ENCODE results near the gene PACC1.

DNA sequence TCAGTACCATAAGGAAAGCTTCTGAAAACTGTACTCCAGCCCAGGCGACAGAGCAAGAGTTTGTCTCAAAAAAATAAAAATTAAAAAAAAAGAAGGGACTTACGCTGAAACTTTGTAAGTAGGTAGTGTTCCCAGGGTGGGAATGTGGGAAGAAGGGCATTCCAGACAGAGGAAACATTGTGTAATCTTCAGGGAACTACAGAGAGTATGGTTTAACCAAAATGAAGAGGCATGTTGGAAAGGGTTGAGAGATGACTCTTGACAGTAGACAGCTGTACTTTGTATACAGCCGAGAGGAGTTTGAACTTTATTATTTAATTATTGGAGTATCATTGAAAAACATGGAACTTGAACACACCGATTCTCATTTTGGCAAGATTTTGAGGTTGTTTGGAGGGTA is 86.4 kb downstream of the PACC1 start:
- TF ChIP-seq POLR2A (IDR thresholded peaks at IDR 0.05) = no peak
- TF ChIP-seq, protein P1, sequence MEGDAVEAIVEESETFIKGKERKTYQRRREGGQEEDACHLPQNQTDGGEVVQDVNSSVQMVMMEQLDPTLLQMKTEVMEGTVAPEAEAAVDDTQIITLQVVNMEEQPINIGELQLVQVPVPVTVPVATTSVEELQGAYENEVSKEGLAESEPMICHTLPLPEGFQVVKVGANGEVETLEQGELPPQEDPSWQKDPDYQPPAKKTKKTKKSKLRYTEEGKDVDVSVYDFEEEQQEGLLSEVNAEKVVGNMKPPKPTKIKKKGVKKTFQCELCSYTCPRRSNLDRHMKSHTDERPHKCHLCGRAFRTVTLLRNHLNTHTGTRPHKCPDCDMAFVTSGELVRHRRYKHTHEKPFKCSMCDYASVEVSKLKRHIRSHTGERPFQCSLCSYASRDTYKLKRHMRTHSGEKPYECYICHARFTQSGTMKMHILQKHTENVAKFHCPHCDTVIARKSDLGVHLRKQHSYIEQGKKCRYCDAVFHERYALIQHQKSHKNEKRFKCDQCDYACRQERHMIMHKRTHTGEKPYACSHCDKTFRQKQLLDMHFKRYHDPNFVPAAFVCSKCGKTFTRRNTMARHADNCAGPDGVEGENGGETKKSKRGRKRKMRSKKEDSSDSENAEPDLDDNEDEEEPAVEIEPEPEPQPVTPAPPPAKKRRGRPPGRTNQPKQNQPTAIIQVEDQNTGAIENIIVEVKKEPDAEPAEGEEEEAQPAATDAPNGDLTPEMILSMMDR (IDR thresholded peaks at IDR 0.05 in 4 of 5, conservative IDR thresholded peaks at IDR 0.05 in 1 of 5) = no peak
